CD14-positive monocyte (primary cell): ENCODE data around the gene PRKAR1A. TPM values are rescaled to one million over a fixed set of nuclear protein-coding genes. Genes with fewer than 3 reads are reported as not detected.
A peak's percentile ranks its signal among the peaks of the same experiment; 100 is the strongest.

Source experiments
- DNase-seq, 3 donors: peaks; one replicate each; pipeline ENCODE4 v3.0.0-alpha.2; 2011 to 2022
- H2AFZ ChIP-seq: 2 replicates; pipeline ENCODE4 v1.6.0; 2012; ENCODE audit warnings: mild to moderate bottlenecking, low read depth, low read length, inconsistent platforms; ENCODE audit not compliant: insufficient read depth, poor library complexity, severe bottlenecking
- H3K27ac ChIP-seq, 2 donors: 1 replicate in 1 of 2; 2 replicates in 1 of 2; pipeline ENCODE4 v1.5.1; 2012 to 2013; ENCODE audit warnings: low read length in 2 of 2, control low read depth in 1 of 2, inconsistent platforms in 1 of 2, low read depth in 1 of 2, mild to moderate bottlenecking in 1 of 2
- H3K27me3 ChIP-seq, 2 donors: one replicate each; pipeline versions ENCODE4 v1.6.0 to v1.6.1; 2011 to 2013; ENCODE audit warnings: low read length in 2 of 2; ENCODE audit not compliant: control insufficient read depth in 2 of 2, insufficient read depth in 2 of 2
- H3K36me3 ChIP-seq, 2 donors: replicated peaks in 1 of 2; 1 replicate in 1 of 2; 2 replicates in 1 of 2; pipeline versions ENCODE4 v1.5.1 to v1.6.1; 2012 to 2013; ENCODE audit warnings: low read length in 2 of 2, control low read depth in 1 of 2, inconsistent platforms in 1 of 2, mild to moderate bottlenecking in 1 of 2; ENCODE audit not compliant: insufficient read depth in 2 of 2, control insufficient read depth in 1 of 2
- H3K4me1 ChIP-seq, 2 donors: 1 replicate in 1 of 2; 2 replicates in 1 of 2; pipeline versions ENCODE4 v1.5.1 to v1.6.1; 2012 to 2013; ENCODE audit warnings: low read length in 2 of 2, control low read depth in 1 of 2, inconsistent platforms in 1 of 2, mild to moderate bottlenecking in 1 of 2, moderate library complexity in 1 of 2; ENCODE audit not compliant: insufficient read depth in 2 of 2, control insufficient read depth in 1 of 2
- H3K4me2 ChIP-seq: replicated peaks from 2 replicates; pipeline ENCODE3; 2012; ENCODE audit warnings: low read length, moderate library complexity, mild to moderate bottlenecking; ENCODE audit not compliant: poor library complexity, severe bottlenecking; ENCODE audit errors: extremely low read depth
- H3K4me3 ChIP-seq, 3 experiments: fragments of 200-600 bp in 1 of 3; sonication (generic) in 1 of 3; replicated peaks in 1 of 3; 1 replicate in 2 of 3; 2 replicates in 1 of 3; pipeline ENCODE4 v1.5.1; 2011 to 2013; ENCODE audit warnings: low read length in 3 of 3, mild to moderate bottlenecking in 3 of 3, control low read depth in 2 of 3, low read depth in 2 of 3, inconsistent platforms in 1 of 3, moderate library complexity in 1 of 3
- H3K79me2 ChIP-seq: 2 replicates; pipeline ENCODE4 v1.6.0; 2012; ENCODE audit warnings: mild to moderate bottlenecking, control low read depth, inconsistent platforms, low read length, moderate library complexity; ENCODE audit not compliant: insufficient read depth
- H3K9ac ChIP-seq: 2 replicates; pipeline ENCODE4 v1.6.0; 2017; ENCODE audit warnings: low read length, mild to moderate bottlenecking; ENCODE audit not compliant: insufficient read depth, poor library complexity, severe bottlenecking
- H3K9me3 ChIP-seq, 2 donors: replicated peaks in 1 of 2; 1 replicate in 1 of 2; 2 replicates in 1 of 2; pipeline versions ENCODE4 v1.5.1 to v1.6.1; 2012 to 2013; ENCODE audit warnings: low read length in 2 of 2, control low read depth in 1 of 2; ENCODE audit not compliant: control insufficient read depth in 1 of 2, insufficient read depth in 1 of 2
- H4K20me1 ChIP-seq: 2 replicates; pipeline ENCODE4 v1.6.0; 2012; ENCODE audit warnings: mild to moderate bottlenecking, low read length, control low read depth, moderate library complexity; ENCODE audit not compliant: insufficient read depth
- H3K27ac Mint-ChIP-seq, 7 donors: one replicate each; pipeline ENCODE4 v1.8.0; 2020; ENCODE audit warnings: mild to moderate bottlenecking in 7 of 7, mixed read lengths in 7 of 7, moderate library complexity in 6 of 7, inconsistent platforms in 2 of 7
- H3K27me3 Mint-ChIP-seq, 3 donors: one replicate each; pipeline ENCODE4 v1.8.0; 2021 to 2022; ENCODE audit warnings: low read depth in 3 of 3, mild to moderate bottlenecking in 3 of 3, mixed read lengths in 3 of 3, moderate library complexity in 3 of 3, inconsistent platforms in 1 of 3
- H3K36me3 Mint-ChIP-seq, 2 donors: one replicate each; pipeline ENCODE4 v1.8.0; 2020; ENCODE audit warnings: mixed read lengths in 2 of 2, inconsistent platforms in 1 of 2, mild to moderate bottlenecking in 1 of 2
- H3K4me1 Mint-ChIP-seq: one replicate; pipeline ENCODE4 v1.8.0; 2020; ENCODE audit warnings: mild to moderate bottlenecking, mixed read lengths
- H3K4me3 Mint-ChIP-seq, 2 donors: one replicate each; pipeline ENCODE4 v1.8.0; 2020; ENCODE audit warnings: mild to moderate bottlenecking in 2 of 2, mixed read lengths in 2 of 2, moderate library complexity in 1 of 2
- H3K9me3 Mint-ChIP-seq, 7 donors: one replicate each; pipeline ENCODE4 v1.8.0; 2020 to 2022; ENCODE audit warnings: mixed read lengths in 7 of 7, mild to moderate bottlenecking in 6 of 7, moderate library complexity in 6 of 7, inconsistent platforms in 2 of 7
- CTCF ChIP-seq: fragments of 200-600 bp; IDR thresholded peaks from one replicate; pipeline ENCODE4 v1.8.0; 2022; ENCODE audit warnings: antibody characterized with exemption, mild to moderate bottlenecking
- WGBS: methylation state at CpG from one replicate; pipeline ENCODE4 v1.1.5; 2013; ENCODE audit warnings: missing lambda C conversion rate; ENCODE audit not compliant: insufficient coverage; 5-methylcytosine and 5-hydroxymethylcytosine counted together
- intact Hi-C, 2 donors: fragments of 100-400 bp; cut with micrococcal nuclease; formaldehyde crosslinking; loops; one replicate each; pipeline versions ENCODE4 v1.15.0 to v1.15.1; 2023
- polyA minus RNA-seq: library from RNA; depleted of rRNA, polyadenylated mRNA; stranded (reverse); fragments of >200 nt; gene quantifications from 2 replicates; pipeline ENCODE4 v1.2.3, GENCODE V29; 2012
- polyA plus RNA-seq, 3 donors: library from polyadenylated mRNA; depleted of rRNA in 1 of 3; unstranded in 2 of 3; stranded (reverse) in 1 of 3; fragments of 300-500 nt in 2 of 3; fragments of >200 nt in 1 of 3; fragmentation: Illumina TruSeq in 2 of 3; gene quantifications; 1 replicate in 2 of 3; 2 replicates in 1 of 3; pipeline ENCODE4 v1.2.3, GENCODE V29; 2012 to 2021
- total RNA-seq, 12 experiments: library from RNA in 1 of 12; stranded (reverse) in 1 of 12; fragments of 120-200 nt in 1 of 12; gene quantifications; one replicate each; pipeline ENCODE4 v1.2.4 and lab custom pipeline; 2013 to 2026; ENCODE audit warnings: mixed read lengths in 6 of 12, inconsistent platforms in 1 of 12

PRKAR1A gene
- 292 TPM for total RNA-seq (2013)
- 100 to 1,000 TPM in 2 of 3 donors, 10 to 100 TPM in 1; 91.9 to 436 (median 300) TPM for polyA plus RNA-seq
- polyA minus RNA-seq: 128 and 234 TPM in 2 replicates
- total RNA-seq (lab: John Stamatoyannopoulos, UW): 148 to 301 (median 195) reads per million in 11 experiments

- H3K9me3 ChIP-seq: no peaks in the 10 kb centered on the region
- H3K4me1 ChIP-seq: peaks cover 57 to 67% of the 10 kb centered on the region in 2 donors
- peak within 1 kb of the TSS; percentile 91 for H3K4me2 ChIP-seq
- H3K9me3 Mint-ChIP-seq: no peaks in the 10 kb centered on the region
- H3K4me3 Mint-ChIP-seq: peak within 1 kb of the TSS; percentile 98 to 99
- under 1% methylated on average over 81 of the region's 81 CpGs for WGBS
- peaks cover 25 to 33% of the 10 kb centered on the region in 2 donors for H3K36me3 Mint-ChIP-seq
- H2AFZ ChIP-seq: peak within 1 kb of the TSS; percentile 96
- peaks cover 66% of the 10 kb centered on the region for H3K79me2 ChIP-seq
- H3K36me3 ChIP-seq: peaks cover 23 to 25% of the 10 kb centered on the region in 2 donors
- H3K9ac ChIP-seq: peak within 1 kb of the TSS; percentile 92
- intact Hi-C loops: loop anchor here (2.0 to 10.0 kb wide), 4 partner anchors 50 to 732 kb away; partner anchors contain the start of gene FAM20A (in 1 of the 2)
- DNase-seq: peak; percentile 88 to 96 (median 90)
- no peaks in the 10 kb centered on the region for H3K27me3 ChIP-seq
- H3K27ac ChIP-seq: peak within 1 kb of the TSS; percentile 81 to 98
- peaks cover 61% of the 10 kb centered on the region for H3K4me1 Mint-ChIP-seq
- H3K27ac Mint-ChIP-seq: peak within 1 kb of the TSS; percentile 98 to 100 (median 100)
- H3K4me3 ChIP-seq: peak within 1 kb of the TSS; percentile 80 to 97 (median 90)
- H3K27me3 Mint-ChIP-seq: peaks cover 0 to 5% (median 0%) of the 10 kb centered on the region in 3 donors
- peaks cover 38% of the 10 kb centered on the region for H4K20me1 ChIP-seq
- TF ChIP-seq CTCF: no peak
These were observed at the start of gene PRKAR1A for GRCh38 chr17:68512247-68512959. Gene PRKAR1A (plus strand): TSS chr17:68512430. CDS start chr17:68515400, 2,970 bp downstream.

GRCh38 chr17:68463211-68464019, 48.8 kb upstream of the PRKAR1A start:
- no peak overlapping the region for H3K9ac ChIP-seq
- H3K79me2 ChIP-seq: no peaks in the 10 kb centered on the region
- H3K4me1 ChIP-seq: peaks cover 12 to 15% of the 10 kb centered on the region in 2 donors
- no peaks in the 10 kb centered on the region for H3K9me3 Mint-ChIP-seq
- no peak overlapping the region for H2AFZ ChIP-seq
- no peaks in the 10 kb centered on the region for H3K9me3 ChIP-seq
- DNase-seq: no peak
- H3K27ac ChIP-seq: no peak overlapping the region
- no peak overlapping the region for H3K4me3 Mint-ChIP-seq
- H3K27me3 Mint-ChIP-seq: peaks cover 2% of the 10 kb centered on the region in 3 donors
- H3K4me2 ChIP-seq: no peak overlapping the region
- WGBS: 100% methylated on average over 2 of the region's 6 CpGs
- H3K4me3 ChIP-seq: no peak overlapping the region
- peak; percentile 47 for TF ChIP-seq CTCF
- intact Hi-C loops: loop anchor here (2.0 to 10.0 kb wide), 4 partner anchors 49 to 499 kb away; partner anchors contain the start of gene PRKAR1A (in 1 of the 2)
- H3K27ac Mint-ChIP-seq: peak overlapping the region in 1 of 7 donors; percentile 10
- no peaks in the 10 kb centered on the region for H3K36me3 Mint-ChIP-seq
- H4K20me1 ChIP-seq: no peaks in the 10 kb centered on the region
- no peaks in the 10 kb centered on the region for H3K36me3 ChIP-seq
- H3K27me3 ChIP-seq: peaks cover 0 to 5% of the 10 kb centered on the region in 2 donors
- H3K4me1 Mint-ChIP-seq: peaks cover 27% of the 10 kb centered on the region
